ENCODE data around the gene CDCA4.
A peak's percentile ranks its signal among the peaks of the same experiment; 100 is the strongest.
"Not testable (repeated sequence)": the region's sequence is repeated elsewhere in the genome, so short reads cannot be mapped to it uniquely, and the experiment has no call there.

The CDCA4 gene

DNA sequence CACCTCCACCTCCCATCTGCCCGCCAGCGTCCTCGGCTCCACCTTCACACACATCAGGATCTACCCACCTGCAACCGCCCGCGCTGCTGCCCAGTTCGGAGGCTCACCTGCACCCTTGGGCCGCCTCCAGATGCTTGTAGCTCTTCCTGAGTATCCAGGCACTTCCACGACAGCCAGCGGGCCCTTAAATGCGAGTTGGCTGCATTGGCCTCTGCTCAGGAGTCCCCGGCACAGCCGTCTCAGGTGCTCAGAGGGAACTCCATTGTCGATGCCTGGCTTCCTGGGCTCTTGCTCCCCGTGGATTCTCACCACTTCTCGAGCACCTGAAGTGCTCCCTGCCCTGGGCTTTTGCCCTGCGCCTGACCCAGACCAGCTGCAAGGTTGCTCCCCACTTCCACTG is 21.9 kb upstream of the CDCA4 start:
- TF ChIP-seq, protein P1, sequence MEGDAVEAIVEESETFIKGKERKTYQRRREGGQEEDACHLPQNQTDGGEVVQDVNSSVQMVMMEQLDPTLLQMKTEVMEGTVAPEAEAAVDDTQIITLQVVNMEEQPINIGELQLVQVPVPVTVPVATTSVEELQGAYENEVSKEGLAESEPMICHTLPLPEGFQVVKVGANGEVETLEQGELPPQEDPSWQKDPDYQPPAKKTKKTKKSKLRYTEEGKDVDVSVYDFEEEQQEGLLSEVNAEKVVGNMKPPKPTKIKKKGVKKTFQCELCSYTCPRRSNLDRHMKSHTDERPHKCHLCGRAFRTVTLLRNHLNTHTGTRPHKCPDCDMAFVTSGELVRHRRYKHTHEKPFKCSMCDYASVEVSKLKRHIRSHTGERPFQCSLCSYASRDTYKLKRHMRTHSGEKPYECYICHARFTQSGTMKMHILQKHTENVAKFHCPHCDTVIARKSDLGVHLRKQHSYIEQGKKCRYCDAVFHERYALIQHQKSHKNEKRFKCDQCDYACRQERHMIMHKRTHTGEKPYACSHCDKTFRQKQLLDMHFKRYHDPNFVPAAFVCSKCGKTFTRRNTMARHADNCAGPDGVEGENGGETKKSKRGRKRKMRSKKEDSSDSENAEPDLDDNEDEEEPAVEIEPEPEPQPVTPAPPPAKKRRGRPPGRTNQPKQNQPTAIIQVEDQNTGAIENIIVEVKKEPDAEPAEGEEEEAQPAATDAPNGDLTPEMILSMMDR (IDR thresholded peaks at IDR 0.05; ENCODE audit: control insufficient read depth, extremely low read depth, insufficient read depth): no peak
- no peak for DNase-seq (ENCODE audit: low read depth)
- no peak overlapping the region for H3K4me3 ChIP-seq (ENCODE audit: low read depth, low read length)

DNA sequence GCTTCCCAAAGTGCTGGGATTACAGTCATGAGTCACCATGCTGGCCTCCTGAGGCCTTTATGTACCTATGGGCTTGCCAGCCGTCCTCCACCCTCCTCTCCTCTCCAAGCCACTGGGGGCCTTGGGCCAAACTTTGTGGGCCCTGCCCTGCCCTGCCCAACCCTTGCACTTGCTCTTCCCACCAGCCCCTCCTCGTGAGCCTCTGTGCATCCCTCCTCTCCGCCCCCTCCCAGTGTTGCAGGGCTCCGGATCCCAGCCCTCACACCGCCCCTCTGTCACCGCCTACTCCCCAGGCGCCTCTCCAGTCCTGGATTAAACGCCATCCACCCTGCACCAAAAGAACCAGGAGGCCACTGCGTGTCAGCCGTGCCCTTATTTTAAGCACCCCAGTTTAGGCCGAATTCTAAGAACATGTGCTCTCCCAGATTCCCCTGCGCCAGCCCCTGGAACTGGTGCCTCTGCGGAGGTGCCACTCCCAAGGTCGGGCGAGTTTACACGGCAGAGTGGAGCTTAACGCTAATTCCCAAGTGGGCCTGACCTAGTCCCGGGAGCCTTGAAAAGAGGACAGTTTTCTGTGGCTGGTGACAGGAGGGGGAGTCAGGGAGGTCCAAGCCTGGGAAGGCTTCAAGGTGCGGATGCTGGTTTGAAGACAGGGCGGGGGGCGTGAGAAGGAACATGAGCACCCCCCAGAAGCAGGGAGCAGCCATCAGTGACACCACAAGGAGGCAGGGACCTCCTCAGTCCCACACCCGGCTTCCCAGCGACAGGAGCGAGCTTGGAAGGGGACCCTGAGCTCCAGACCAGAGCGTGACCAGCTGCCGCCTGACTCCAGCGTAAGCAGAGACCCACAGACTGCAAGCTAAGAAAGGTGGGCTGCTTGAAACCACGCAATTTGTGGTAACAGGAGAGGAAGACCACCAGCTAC is 21.2 kb upstream of the CDCA4 start:
- TF ChIP-seq, protein P1 (IDR thresholded peaks at IDR 0.05; ENCODE audit: control insufficient read depth, extremely low read depth, insufficient read depth): no peak
- no peak overlapping the region for H3K4me3 ChIP-seq (ENCODE audit: low read depth, low read length)
- no peak for DNase-seq (ENCODE audit: low read depth)

DNA sequence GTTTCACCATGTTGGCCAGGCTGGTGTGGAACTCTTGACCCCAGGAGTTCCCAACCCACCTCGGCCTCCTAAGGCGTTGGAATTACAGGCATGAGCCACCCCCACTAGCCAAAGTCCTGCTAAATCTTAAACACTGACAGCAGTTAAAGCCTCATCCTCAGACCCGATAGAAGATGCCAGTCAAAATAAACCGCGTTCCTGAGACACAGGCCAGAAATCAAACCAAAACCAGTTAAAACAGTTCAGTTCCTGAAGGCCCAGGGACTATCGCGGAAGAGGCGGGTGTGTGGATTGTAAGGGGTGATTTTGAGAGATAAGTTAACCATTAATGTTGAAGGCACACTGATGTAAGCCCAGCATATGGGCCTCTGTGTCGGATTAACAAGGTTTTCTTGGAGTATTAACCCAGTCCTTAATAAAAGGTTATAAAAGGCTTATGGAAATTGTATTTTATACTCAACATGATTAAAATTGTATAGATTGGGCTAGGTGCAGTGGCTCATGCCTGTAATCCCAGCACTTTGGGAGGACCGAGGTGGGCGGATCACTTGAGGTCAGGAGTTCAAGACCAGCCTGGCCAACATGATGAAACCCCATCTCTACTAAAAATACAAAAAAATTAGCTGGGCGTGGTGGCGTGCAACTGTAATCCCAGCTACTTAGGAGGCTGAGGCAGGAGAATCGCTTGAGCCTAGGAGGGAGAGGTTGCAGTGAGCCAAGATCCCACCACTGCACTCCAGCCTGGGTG is 18.7 kb upstream of the CDCA4 start:
- no peak for DNase-seq (ENCODE audit: low read depth)
- TF ChIP-seq, protein P1 (IDR thresholded peaks at IDR 0.05; ENCODE audit: control insufficient read depth, extremely low read depth, insufficient read depth): no peak
- H3K4me3 ChIP-seq (ENCODE audit: low read depth, low read length): no peak overlapping the region

DNA sequence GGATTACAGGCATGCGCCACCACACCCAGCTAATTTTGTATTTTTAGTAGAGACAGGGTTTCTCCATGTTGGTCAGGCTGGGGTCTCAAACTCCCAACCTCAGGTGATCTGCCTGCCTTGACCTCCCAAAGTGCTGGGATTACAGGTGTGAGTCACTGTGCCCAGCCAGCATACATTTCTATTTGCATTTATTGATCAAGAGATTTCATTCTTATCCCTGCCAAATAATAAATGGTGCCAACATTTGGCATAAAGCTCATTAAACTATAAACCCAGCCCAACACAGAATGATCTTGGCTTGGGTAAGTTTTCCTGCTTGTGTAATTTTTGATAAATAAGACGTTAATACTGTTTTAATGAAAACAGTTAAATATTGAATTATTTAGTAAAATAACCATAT is 14.7 kb upstream of the CDCA4 start:
- DNase-seq (ENCODE audit: low read depth): peak; percentile 71
- not testable (repeated sequence) for H3K4me3 ChIP-seq (ENCODE audit: low read depth, low read length)

DNA sequence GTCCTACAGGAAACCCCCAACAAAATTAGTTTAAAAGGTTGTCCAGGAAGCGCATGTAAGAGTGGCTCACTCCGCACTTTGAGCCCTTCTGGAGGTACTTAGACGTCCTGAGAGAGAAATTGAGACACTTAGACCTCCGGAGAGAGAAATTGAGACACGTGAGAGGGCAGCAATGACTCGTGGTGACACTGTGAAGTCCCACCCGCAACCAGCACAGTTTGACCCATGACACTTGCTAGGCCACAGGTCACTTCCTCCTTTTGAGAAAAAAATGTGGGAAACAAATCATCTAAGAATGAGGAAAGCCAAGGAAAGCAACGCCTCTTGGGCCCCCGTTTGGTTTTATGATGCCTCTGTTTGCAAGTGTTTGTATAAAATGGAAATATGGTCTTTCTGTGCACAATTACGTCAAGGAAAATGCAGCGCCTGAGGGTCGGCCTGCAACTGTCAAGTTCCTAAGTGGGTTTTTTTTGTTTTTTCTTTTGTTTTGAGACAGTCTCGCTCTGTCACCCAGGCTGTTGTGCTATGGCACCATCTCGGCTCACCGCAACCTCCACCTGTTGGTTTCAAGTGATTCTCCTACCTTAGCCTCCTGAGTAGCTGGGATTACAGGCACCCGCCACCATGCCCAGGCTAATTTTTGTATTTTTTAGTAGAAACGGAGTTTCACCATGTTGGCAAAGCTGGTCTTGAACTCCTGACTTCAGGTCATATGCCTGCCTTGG is 13.6 kb upstream of the CDCA4 start:
- H3K4me3 ChIP-seq (ENCODE audit: low read depth, low read length): no peak overlapping the region
- no peak for DNase-seq (ENCODE audit: low read depth)
- TF ChIP-seq, protein P1 (IDR thresholded peaks at IDR 0.05; ENCODE audit: control insufficient read depth, extremely low read depth, insufficient read depth): no peak

DNA sequence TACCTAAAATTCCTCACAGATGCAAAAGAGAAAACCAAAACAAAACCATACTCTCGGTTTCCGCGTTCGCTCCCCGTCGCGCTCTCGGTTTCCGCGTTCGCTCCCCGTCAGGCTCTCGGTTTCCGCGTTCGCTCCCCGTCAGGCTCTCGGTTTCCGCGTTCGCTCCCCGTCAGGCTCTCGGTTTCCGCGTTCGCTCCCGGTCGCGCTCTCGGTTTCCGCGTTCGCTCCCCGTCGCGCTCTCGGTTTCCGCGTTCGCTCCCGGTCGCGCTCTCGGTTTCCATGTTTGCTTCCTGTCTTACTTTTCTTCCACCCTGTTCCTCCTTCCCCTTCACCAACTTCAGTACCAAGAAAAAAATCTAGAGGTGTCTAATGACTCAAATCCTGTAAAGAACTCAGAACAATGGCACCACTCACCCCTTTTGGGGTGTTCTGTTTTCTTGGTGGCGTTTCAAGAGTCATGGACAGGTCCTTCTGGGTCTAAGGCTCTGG is 12.6 kb upstream of the CDCA4 start:
- not testable (repeated sequence) for H3K4me3 ChIP-seq (ENCODE audit: low read depth, low read length); DNase-seq (ENCODE audit: low read depth)

DNA sequence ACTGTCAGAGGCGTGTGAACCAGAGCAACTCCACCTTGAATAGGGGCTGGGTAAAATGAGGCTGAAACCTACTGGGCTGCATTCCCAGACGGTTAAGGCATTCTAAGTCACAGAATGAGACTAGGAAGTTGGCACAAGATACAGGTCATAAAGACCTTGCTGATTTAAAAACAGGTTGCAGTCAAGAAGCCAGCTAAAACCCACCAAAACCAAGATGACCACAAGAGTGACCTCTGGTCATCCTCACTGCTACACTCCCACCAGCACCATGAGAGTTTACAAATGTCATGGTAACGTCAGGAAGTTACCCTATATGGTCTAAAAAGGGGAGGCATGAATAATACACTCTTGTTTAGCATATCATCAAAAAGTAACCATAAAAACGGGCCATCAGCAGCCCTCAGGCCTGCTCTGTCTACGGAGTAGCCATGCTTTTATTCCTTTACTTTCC is 11.6 kb upstream of the CDCA4 start:
- not testable (repeated sequence) for H3K4me3 ChIP-seq (ENCODE audit: low read depth, low read length); DNase-seq (ENCODE audit: low read depth)

DNA sequence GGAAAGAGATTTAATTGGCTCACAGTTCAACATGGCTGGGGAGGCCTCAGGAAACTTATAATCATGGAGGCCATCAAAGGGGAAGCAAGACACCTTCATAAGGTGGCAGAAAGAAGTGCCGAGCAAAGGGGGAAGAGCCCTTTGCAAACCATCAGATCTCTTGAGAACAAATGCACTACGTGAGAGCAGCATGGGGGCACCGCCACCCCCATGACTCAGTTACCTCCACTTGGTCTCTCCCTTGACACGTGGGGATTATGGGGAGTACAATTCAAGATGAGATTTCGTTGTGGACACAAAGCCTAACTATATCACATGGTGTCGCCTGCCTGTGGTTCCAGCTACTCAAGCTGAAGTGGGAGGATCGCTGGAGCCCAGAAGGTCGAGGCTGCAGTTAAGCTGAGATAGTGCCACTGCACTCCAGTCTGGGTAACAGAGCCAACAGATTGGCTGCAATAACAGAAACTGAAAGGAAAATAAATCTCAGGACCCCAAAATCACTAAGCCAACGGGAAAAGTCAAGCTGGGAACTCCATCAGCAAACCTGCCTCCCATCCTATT is 10.0 kb upstream of the CDCA4 start:
- no peak for DNase-seq (ENCODE audit: low read depth)
- TF ChIP-seq, protein P1 (IDR thresholded peaks at IDR 0.05; ENCODE audit: control insufficient read depth, extremely low read depth, insufficient read depth): no peak
- no peak overlapping the region for H3K4me3 ChIP-seq (ENCODE audit: low read depth, low read length)

Measured in LNCaP clone FGC (cell line).